GM12873 (cell line): ENCODE results near the gene SGCD.

Source experiments
- TF ChIP-seq, protein P1 (sequence below): IDR thresholded peaks from 2 replicates; pipeline ENCODE4 v1.5.1; 2012; ENCODE audit warnings: low read depth, mild to moderate bottlenecking, moderate library complexity, low read length, control low read depth; ENCODE audit not compliant: insufficient read depth; ENCODE audit errors: missing control alignments

SGCD gene

DNA sequence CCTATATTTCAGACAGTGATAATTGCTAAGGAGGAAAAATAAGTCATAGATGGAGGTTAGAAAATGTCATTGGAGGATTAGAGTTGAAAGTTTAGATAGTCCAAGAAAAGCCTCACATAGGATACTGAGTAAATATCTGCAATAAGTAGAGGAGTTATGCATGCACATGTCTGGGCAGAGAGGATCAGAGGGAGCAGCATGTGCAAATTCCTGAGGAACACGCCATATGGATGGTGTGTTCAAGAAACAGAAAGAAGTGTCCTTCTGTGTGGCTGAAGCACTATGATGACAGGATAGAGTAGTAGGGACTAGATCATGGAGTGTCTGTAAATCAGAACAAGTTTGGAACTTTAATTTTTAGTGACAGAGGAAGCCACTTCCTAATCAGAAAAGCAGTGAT is 52.2 kb downstream of the SGCD start:
- TF ChIP-seq, protein P1, sequence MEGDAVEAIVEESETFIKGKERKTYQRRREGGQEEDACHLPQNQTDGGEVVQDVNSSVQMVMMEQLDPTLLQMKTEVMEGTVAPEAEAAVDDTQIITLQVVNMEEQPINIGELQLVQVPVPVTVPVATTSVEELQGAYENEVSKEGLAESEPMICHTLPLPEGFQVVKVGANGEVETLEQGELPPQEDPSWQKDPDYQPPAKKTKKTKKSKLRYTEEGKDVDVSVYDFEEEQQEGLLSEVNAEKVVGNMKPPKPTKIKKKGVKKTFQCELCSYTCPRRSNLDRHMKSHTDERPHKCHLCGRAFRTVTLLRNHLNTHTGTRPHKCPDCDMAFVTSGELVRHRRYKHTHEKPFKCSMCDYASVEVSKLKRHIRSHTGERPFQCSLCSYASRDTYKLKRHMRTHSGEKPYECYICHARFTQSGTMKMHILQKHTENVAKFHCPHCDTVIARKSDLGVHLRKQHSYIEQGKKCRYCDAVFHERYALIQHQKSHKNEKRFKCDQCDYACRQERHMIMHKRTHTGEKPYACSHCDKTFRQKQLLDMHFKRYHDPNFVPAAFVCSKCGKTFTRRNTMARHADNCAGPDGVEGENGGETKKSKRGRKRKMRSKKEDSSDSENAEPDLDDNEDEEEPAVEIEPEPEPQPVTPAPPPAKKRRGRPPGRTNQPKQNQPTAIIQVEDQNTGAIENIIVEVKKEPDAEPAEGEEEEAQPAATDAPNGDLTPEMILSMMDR, result no peak

DNA sequence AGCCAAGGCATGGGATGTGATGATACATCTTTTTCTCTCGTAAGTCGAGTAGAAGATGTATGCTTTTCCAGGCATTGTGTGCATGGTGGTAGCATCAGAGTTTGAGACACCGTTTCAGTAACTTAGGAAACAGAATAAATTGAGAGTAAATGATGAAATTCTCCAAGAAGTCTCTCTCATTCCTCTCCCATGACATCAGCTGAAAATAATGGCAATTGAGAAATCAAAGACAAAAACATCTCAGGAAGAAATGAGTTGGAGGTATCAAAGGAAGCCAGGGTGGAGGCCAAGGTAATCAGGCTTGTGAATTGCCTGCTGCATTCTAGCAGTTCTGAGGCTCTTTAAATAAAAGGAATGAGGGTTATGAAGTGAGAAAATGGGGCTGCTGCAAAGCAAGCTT is 53.9 kb downstream of the SGCD start:
- TF ChIP-seq, protein P1, result no peak

DNA sequence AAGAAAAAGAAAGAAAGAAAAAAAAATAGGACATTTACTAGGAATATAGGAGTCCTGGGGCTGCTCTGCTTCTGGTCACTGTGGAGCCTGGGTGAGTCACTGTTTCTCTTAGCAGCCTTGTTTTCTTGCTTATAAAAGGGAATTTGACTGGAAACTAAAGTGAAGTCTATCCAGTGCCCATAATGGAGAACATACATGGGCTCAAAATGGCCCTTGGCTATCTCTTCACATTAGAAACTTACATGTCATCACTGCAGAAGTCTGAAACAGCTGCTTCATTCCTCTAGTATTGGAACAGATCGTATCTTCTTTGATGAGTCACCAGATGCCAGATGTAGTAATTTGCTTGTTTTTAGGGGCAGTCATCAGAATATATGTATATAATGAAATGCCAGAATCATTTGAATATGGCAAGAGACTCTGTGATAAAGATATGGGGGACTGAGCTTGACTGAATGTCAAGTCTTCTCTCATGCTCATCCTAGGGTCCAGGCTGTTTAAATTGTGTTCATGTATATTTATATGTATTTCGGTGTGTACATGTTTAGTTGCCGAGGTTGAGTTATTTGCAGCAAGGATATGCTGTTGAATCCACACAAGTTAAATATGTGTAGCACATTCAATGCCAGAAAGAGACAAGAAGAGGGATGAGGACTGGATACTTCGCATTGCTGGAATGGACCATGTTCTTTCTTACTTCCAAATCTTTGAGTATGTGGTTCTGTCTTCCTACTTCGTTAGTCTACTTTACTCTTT is 56.7 kb downstream of the SGCD start:
- TF ChIP-seq, protein P1, result no peak

DNA sequence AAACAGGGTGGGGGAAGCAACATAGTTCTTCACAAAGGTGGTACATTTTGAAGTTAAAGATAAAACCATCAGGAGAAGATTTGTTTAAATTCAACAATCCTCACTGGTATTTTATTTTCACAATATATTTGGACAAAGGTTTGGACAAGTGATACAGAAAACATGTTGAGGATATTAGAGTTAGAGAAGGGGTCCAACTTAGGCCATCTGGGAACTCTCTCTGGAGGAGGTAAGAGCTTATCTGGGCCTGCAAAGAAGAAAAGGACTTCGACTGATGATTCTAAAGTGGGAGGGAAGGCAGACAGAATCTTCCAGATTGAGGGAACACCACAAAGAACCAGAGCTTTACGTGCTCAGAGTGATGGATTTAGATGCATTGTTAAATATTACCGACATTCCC is 58.5 kb downstream of the SGCD start:
- TF ChIP-seq, protein P1, result no peak

DNA sequence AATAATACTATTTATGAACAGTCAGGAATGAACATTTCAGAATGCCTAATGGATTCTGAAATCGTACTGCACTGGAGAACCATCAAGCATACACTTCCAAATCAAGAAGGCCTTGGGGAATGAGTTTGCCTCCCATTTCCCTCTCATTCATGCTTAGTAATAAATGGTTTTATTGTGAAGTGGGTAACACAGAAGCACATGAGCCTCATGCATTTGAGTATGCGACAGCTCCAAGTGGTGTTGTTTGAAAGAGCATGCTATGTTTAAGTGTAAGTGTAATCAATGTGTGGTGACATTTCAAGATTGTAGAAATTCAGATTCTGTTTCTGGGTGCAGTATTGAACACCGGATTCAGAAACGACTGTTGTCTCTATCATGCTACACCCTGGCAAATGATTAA is 60.0 kb downstream of the SGCD start:
- TF ChIP-seq, protein P1, result no peak

DNA sequence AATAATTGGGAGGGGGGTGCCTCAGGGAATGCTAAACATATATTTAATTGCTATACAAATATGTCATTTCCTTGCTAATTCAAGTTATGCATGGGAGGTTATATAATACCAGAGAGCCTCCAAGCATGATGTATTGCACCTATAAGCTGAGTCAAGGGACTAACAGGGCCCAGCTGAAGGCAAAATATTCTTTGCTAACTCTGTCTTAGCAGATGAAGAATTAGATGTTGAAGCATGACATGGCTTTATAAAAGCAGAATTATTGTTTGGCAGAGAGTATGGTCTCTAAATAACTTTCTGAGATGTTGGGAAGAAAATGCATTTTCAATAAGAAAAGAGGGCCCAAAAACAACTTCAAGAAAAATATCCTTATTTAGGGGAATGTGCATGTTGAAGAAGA is 60.4 kb downstream of the SGCD start:
- TF ChIP-seq, protein P1, result no peak

DNA sequence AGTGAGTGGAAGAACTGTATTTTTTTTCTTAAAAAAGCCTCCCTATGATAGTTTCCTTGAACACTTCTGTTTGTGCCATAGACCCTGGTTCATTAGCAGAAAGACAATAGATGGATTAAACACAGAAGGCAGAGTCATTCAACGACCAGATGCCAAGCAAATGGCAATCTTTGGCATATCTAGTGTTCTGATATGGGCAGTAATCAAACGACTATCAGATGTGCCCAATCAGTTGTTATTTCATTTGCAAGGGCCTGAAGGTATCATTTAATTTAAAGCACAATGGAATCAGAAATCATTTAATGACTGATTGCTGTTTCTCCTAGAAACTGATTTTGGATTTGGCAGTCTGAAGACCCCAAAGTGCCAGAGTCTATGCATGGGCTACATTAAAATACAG is 61.3 kb downstream of the SGCD start:
- TF ChIP-seq, protein P1, result no peak

DNA sequence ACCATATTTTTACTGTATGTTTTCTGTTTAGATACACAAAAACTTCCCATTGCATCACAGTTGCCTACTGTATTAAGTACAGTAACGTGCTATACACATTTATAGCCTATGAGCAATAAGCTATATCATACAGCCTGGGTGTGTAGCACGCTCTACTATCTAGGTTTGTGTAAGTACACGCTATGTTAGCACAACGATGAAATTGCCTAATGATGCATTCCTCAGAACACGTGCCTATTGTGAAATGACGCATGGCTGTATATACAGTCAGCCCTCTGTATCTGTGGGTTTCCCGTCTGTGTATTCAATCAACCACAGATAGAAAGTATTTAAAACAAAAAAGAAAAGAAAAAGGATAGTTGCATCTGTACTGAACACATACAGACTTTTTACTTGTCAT is 64.2 kb downstream of the SGCD start:
- TF ChIP-seq, protein P1, result no peak
